DND-41 (cell line): Measurements from ENCODE around the gene SMARCA2.

ENCODE experiments used
- EZH2 ChIP-seq: IDR thresholded peaks from 3 replicates; pipeline ENCODE4 v1.6.1; 2012; ENCODE audit warnings: borderline replicate concordance, low read depth, mild to moderate bottlenecking, moderate library complexity, low read length, inconsistent platforms; ENCODE audit not compliant: severe bottlenecking
- TF ChIP-seq, protein P1 (sequence below): IDR thresholded peaks from 2 replicates; pipeline ENCODE4 v1.5.1; 2012; ENCODE audit warnings: borderline replicate concordance, low read length, moderate library complexity, mild to moderate bottlenecking; ENCODE audit not compliant: poor library complexity, severe bottlenecking; ENCODE audit errors: extremely low read depth

DNA sequence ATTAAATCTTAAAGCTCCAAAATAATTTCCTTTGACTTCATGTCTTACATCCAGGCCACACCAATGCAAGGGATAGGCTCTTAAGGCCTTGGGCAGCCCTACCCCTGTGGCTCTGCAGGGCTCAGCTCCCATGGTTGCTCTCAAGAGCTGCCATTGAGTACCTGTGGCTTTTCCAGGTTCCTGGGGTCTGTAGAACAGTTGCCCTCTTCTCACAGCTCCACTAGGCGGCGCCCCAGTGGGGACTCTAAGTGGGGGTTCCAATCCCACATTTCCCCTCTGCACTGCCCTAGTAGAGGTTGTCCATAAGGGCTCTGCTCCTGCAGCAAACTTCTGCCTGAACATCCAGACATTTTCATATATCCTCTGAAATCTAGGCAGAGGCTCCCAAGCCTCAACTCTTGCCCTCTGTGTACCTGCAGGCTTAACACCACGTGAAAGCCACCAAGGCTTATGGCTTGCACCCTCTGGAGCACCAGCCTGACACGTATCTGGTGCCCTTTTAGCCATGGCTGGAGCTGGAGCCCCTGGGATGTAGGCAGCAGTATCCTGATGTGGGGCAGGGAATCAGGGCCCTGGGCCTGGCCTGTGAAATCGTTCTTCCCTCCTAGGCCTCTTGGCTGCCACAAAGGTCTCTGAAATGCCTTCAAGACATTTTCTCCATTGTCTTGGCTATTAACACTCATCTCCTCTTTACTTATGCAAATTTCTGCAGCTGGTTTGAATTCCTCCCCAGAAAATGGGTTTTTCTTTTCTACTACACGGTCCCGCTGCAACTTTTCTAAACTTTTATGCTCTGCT lies 185.1 kb downstream of the SMARCA2 start:
- TF ChIP-seq, protein P1, sequence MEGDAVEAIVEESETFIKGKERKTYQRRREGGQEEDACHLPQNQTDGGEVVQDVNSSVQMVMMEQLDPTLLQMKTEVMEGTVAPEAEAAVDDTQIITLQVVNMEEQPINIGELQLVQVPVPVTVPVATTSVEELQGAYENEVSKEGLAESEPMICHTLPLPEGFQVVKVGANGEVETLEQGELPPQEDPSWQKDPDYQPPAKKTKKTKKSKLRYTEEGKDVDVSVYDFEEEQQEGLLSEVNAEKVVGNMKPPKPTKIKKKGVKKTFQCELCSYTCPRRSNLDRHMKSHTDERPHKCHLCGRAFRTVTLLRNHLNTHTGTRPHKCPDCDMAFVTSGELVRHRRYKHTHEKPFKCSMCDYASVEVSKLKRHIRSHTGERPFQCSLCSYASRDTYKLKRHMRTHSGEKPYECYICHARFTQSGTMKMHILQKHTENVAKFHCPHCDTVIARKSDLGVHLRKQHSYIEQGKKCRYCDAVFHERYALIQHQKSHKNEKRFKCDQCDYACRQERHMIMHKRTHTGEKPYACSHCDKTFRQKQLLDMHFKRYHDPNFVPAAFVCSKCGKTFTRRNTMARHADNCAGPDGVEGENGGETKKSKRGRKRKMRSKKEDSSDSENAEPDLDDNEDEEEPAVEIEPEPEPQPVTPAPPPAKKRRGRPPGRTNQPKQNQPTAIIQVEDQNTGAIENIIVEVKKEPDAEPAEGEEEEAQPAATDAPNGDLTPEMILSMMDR, result no peak
- no peak for TF ChIP-seq EZH2
